ENCODE data around the gene RSPH6A.

Gene RSPH6A

DNA sequence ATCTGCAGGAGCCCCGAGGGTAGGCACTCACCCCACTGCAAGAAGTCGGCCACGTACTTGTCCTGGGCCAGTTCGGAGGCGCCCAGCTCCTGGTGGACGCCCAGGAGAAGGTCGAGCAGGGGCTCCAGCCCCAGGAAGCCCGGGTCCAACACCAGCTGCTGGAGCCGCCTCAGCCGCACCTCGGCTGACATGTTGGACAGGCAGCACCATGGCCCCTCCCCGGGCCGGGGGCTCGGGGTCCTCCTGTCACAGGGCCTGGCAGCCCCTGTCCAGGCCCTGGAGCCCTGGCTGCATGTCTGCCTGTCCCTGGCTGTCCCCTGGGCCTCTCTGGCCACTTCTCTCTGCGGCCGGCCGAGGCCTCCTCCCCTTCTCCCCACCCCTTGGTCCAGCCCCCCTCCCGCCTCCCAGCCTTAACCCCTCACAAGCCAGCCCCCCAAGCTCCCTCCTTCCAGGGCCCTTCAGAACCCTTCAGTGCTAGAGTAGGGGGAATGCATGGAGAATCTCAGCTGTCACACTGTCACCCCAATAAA lies 32.9 kb downstream of the RSPH6A start, which contains the start of gene DMPK:
Gene DMPK (minus strand): TSS at position 329 of the 530 bp plus-strand sequence. CDS start 138 bp downstream, at position 191.
- no peak for TF ChIP-seq ZFX (IDR thresholded peaks at IDR 0.05; ENCODE audit: borderline replicate concordance)
- TF ChIP-seq CTCF (IDR thresholded peaks at IDR 0.05): no peak
- peak within 1 kb of the TSS; percentile 41; the same call in 1 of the 2 replicates for H3K27ac ChIP-seq

DNA sequence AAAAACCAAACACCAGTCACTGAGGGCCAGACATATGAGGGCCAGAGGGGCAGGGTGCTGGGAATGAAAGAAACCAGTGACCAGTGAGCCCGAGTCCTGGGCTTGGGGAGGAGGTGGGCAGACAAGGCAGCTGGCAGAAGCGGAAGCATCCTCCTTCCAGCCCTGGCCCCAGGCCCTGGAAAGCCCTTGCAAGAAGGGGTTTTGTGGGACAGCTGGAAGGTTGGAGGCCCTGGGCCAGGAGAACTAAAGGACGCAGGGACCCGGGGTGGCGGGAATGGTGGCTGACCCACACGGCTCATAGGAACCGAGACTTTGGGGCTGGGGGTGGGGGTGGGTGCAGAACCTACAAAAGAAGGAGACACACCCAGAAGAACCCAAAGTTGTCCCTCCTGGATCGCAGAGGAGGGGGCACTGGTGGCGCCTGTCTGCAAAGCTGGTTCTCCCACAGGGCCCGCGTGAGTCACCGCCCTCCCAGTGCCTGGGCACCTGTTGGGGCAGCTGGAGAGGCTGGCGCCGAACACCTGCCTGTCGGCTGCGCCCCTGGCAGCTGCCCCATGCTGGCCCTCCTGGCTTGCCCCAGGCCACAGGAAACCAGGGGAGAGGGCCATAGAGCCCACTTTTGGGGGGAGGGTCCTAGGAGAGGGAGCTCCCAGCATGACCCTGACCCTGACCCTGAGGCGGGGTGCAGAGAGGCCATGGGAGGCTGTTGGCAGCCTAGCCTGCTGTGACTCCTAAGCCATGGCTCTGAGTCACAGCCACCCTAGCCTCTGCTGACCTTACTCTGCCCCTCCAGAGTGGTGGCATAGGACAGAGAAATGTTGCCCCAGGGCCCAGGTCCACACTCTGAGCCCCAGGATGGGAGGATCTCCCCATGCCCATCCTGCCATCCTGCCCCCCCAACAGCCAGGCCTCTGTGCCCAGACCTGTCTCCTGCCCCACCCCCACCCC lies 33.6 kb downstream of the RSPH6A start:
- H3K27ac ChIP-seq: peak overlapping the region; percentile 41; the same call in 1 of the 2 replicates
- TF ChIP-seq ZFX (IDR thresholded peaks at IDR 0.05; ENCODE audit: borderline replicate concordance) (no peak), CTCF (IDR thresholded peaks at IDR 0.05) (no peak)

DNA sequence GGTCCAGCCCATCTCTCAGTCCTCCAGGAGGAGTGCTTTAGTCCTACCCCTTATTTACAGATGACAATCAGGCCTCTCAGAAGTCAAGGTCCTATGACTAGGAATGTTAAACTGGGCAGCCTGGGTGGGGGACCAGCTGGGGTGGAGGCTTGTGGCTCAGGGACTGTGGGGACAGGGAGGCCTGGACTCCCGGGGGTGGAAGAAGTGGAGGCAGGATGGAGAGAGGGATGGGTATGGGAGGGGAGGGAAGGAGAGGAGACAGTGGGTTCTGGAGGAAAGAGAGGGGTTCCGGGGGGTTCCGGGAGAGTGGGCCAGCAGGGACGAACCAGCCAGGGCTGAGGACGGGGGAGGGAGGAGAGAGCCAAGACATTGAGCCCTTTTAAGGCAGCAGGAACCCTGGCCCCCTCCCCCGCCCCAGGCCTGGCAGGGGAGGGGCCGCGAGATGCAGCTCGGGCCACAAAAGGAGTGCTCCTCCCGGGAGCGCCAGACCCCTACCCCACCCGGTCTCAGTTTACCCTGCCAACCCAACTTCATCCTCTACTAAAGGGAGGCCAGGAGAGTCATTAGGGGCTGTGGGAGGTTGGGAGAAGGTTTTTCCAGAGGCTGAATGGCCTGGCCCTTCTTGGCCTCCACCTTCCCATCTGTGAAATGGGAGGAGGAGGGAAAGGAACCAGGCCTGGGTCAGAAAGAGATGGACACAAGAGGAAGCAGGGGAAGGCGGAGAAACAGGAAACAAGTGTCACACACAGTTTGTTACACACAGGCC lies 34.5 kb downstream of the RSPH6A start:
- no peak for TF ChIP-seq ZFX (IDR thresholded peaks at IDR 0.05; ENCODE audit: borderline replicate concordance)
- no peak for TF ChIP-seq CTCF (IDR thresholded peaks at IDR 0.05)
- peak overlapping the region; percentile 41; the same call in 1 of the 2 replicates for H3K27ac ChIP-seq

DNA sequence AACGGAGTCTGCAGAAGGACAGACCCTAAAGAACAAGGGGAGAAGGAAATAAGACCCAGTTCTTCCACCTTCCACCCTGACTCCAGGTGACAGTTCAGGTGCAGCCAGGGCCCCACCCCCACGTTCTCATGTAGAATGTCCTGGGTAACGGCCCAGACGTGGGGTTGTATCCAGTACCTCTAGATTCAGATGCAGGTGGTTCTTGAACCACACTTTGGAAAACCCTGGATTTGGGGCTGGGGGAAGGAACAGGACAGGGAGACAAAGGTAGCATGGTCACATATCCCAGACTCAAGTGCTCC lies 35.0 kb downstream of the RSPH6A start:
- no peak overlapping the region; the same call in 1 of the 2 replicates for H3K27ac ChIP-seq
- TF ChIP-seq ZFX (IDR thresholded peaks at IDR 0.05; ENCODE audit: borderline replicate concordance): no peak
- TF ChIP-seq CTCF (IDR thresholded peaks at IDR 0.05): no peak

- H3K27ac ChIP-seq: peak overlapping the region; percentile 61
- no peak for TF ChIP-seq ZFX (IDR thresholded peaks at IDR 0.05; ENCODE audit: borderline replicate concordance)
- TF ChIP-seq CTCF (IDR thresholded peaks at IDR 0.05): peak; percentile 90
Observed at GRCh38 chr19:45779231-45780145, 35.6 kb downstream of the RSPH6A start.

GRCh38 chr19:45778010-45778661 lies 37.0 kb downstream of the RSPH6A start:
- TF ChIP-seq CTCF (IDR thresholded peaks at IDR 0.05): no peak
- TF ChIP-seq ZFX (IDR thresholded peaks at IDR 0.05; ENCODE audit: borderline replicate concordance): no peak

More at GRCh38 chr19:45778010-45778661, 37.0 kb downstream of the RSPH6A start:
- H3K27ac ChIP-seq: no peak overlapping the region
